Measurements from ENCODE around the gene PTS.

The PTS gene

DNA sequence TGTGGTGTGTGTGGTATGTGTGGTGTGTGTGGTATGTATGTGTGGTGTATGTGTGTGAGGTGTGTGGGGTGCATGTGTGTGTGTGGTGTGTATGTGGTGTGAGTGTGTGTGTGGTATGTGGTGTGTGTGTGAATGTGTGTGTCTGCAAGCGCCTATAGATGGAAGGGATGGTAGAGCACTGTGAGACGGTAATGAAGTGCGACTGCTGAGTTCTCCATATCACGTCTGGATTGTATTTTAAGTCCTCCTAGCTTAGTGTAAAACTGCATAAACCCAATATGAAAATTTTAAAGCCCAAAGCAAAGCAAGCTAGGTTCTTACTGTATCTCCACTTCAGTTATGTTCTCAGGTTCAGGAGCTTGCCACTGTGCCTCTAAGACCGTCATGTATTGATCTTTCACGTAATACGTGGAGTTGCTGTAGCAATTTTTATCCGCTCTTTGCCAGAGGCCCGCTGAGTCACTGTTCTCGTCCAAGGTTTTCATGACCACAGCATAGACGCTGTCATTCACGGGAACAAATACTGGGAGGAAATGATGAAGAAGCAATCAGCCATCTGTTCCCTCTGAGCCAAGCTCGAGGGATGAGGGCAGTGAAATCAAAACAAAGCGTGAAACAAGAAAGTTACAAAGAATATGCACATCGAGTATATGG, 29.0 kb downstream of the PTS start:
- no peak overlapping the region for H3K27ac ChIP-seq (ENCODE audit: low read depth, low read length)
- H3K9me3 ChIP-seq (ENCODE audit: control insufficient read depth in 1 of 2, low read length in 2 of 2): no peaks in the 10 kb centered on the region
- H3K4me3 ChIP-seq (ENCODE audit: low read depth in 1 of 2, low read length in 2 of 2): no peak overlapping the region
- H3K27me3 ChIP-seq (ENCODE audit: control insufficient read depth in 1 of 2, insufficient read depth in 2 of 2, low read length in 2 of 2): no peaks in the 10 kb centered on the region
- no peak overlapping the region for H3K9ac ChIP-seq (ENCODE audit: low read depth in 1 of 2, low read length in 2 of 2)
- H3K4me1 ChIP-seq (ENCODE audit: control insufficient read depth in 1 of 2, insufficient read depth in 2 of 2, low read length in 2 of 2): no peaks in the 10 kb centered on the region
- H3K36me3 ChIP-seq (ENCODE audit: control insufficient read depth in 1 of 2, insufficient read depth in 2 of 2, low read length in 2 of 2): no peaks in the 10 kb centered on the region

DNA sequence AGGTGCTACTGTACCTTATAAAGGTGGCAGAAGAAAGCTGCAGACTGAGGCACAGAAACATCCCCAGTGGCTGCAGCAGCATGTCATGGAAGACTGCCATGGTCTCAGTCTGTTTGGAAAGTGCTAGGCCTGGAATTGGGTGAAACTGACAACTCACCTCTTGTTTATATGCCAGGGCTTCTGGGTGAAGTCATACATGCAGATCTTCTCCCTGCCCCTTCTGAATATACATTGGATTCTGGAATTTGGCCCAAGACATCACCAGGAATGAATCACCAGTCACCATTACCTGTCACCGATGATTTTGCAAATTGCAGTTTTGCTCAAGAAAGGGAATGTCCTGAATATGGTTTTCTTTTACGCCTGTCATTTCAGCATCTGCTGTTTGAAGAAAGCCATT, 34.3 kb downstream of the PTS start, which contains the start of gene PLET1:
PLET1 (minus strand) TSS at position 371 of the 400 bp plus-strand sequence; CDS start at position 100, 271 bp downstream.
- Histone ChIP-seq H3K9me3 (ENCODE audit: control insufficient read depth in 1 of 2, low read length in 2 of 2) (no peaks in the 10 kb centered on the region), H3K27ac (ENCODE audit: low read depth, low read length) (no peak within 1 kb of the TSS), H3K4me1 (ENCODE audit: control insufficient read depth in 1 of 2, insufficient read depth in 2 of 2, low read length in 2 of 2) (no peaks in the 10 kb centered on the region), H3K36me3 (ENCODE audit: control insufficient read depth in 1 of 2, insufficient read depth in 2 of 2, low read length in 2 of 2) (no peaks in the 10 kb centered on the region), H3K9ac (ENCODE audit: low read depth in 1 of 2, low read length in 2 of 2) (no peak within 1 kb of the TSS), H3K4me3 (ENCODE audit: low read depth in 1 of 2, low read length in 2 of 2) (no peak within 1 kb of the TSS), H3K27me3 (ENCODE audit: control insufficient read depth in 1 of 2, insufficient read depth in 2 of 2, low read length in 2 of 2) (no peaks in the 10 kb centered on the region)

DNA sequence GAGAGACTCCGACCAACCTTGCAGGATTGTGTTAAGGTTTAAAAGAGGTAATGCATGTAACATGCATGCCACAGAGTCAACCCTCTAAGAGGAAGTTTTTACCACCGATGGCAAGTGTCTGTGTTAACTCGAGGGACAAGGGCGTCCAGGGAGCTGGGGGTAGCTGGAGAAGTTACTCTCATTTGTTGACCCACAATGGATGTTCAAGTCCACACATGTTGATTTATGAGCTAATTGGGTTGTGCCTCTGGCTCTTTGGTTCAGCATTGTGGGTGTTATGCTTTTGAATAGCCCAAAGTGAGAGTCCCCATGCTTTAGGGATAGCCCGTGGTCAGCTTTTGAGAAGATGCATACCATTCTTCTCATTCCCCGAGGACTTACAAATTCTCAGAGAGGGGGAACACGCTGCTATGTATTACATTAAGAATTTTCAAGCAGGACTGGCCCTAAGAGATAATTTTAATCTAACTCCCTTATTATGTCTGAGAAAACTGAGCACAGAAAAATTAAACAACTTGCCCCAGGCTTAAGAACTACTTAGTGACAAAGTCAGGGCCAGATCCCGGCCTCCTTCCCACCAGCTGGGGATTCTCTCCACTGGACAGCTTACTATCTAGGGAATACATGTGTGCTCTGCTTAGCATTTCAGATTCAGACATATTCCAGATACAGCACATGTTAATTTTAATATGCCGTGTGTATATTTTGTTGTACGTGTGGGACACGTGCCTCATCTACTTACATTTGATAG, 39.6 kb downstream of the PTS start:
- Histone ChIP-seq H3K27ac (ENCODE audit: low read depth, low read length) (no peak overlapping the region), H3K4me1 (ENCODE audit: control insufficient read depth in 1 of 2, insufficient read depth in 2 of 2, low read length in 2 of 2) (peaks cover 0 to 4% of the 10 kb centered on the region in 2 donors), H3K9ac (ENCODE audit: low read depth in 1 of 2, low read length in 2 of 2) (no peak overlapping the region), H3K36me3 (ENCODE audit: control insufficient read depth in 1 of 2, insufficient read depth in 2 of 2, low read length in 2 of 2) (no peaks in the 10 kb centered on the region), H3K27me3 (ENCODE audit: control insufficient read depth in 1 of 2, insufficient read depth in 2 of 2, low read length in 2 of 2) (no peaks in the 10 kb centered on the region), H3K4me3 (ENCODE audit: low read depth in 1 of 2, low read length in 2 of 2) (no peak overlapping the region), H3K9me3 (ENCODE audit: control insufficient read depth in 1 of 2, low read length in 2 of 2) (no peaks in the 10 kb centered on the region)

DNA sequence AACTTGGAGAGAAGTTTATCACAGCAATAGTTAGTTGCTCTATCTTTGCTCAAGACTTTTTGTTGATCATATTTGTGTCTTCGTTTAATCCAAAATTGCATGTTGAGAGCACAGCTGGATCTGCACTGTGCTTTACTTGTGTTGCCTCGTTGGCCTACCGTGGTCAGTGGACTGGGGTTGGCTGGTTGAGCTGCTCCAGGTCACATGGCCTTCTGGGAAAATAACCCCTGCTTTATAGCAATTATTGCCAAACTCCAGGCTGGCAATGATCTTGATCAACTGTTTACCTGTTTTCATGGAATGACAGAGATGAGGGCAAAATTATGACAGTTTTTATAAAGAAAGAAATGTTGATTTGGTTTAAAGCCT, 40.2 kb downstream of the PTS start:
- H3K9ac ChIP-seq (ENCODE audit: low read depth in 1 of 2, low read length in 2 of 2): no peak overlapping the region
- peaks cover 0 to 4% of the 10 kb centered on the region in 2 donors for H3K4me1 ChIP-seq (ENCODE audit: control insufficient read depth in 1 of 2, insufficient read depth in 2 of 2, low read length in 2 of 2)
- H3K4me3 ChIP-seq (ENCODE audit: low read depth in 1 of 2, low read length in 2 of 2): no peak overlapping the region
- no peaks in the 10 kb centered on the region for H3K27me3 ChIP-seq (ENCODE audit: control insufficient read depth in 1 of 2, insufficient read depth in 2 of 2, low read length in 2 of 2)
- no peaks in the 10 kb centered on the region for H3K36me3 ChIP-seq (ENCODE audit: control insufficient read depth in 1 of 2, insufficient read depth in 2 of 2, low read length in 2 of 2)
- H3K27ac ChIP-seq (ENCODE audit: low read depth, low read length): no peak overlapping the region
- H3K9me3 ChIP-seq (ENCODE audit: control insufficient read depth in 1 of 2, low read length in 2 of 2): no peaks in the 10 kb centered on the region

DNA sequence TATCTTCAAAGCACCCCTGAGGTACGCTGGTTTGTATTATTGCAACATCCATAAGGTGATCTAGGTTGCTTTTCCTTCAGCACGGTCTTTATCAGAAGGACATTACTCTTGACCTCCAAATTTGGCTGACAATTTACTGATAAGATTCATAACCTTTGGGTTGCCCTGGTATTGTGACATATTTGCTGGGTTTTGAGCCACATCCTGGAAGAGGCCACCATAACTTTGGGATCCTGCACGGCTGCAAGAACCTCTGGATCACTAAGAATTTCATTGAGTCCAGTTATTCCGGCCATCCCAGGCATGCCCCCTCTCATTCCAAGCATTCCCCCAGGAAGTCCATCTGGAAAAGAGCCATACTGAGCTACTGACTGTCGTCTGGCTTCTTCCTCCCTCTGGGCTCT, 41.0 kb downstream of the PTS start:
- no peak overlapping the region for H3K4me3 ChIP-seq (ENCODE audit: low read depth in 1 of 2, low read length in 2 of 2)
- H3K9me3 ChIP-seq (ENCODE audit: control insufficient read depth in 1 of 2, low read length in 2 of 2): no peaks in the 10 kb centered on the region
- no peak overlapping the region for H3K27ac ChIP-seq (ENCODE audit: low read depth, low read length)
- H3K9ac ChIP-seq (ENCODE audit: low read depth in 1 of 2, low read length in 2 of 2): no peak overlapping the region
- no peaks in the 10 kb centered on the region for H3K36me3 ChIP-seq (ENCODE audit: control insufficient read depth in 1 of 2, insufficient read depth in 2 of 2, low read length in 2 of 2)
- H3K4me1 ChIP-seq (ENCODE audit: control insufficient read depth in 1 of 2, insufficient read depth in 2 of 2, low read length in 2 of 2): peaks cover 0 to 4% of the 10 kb centered on the region in 2 donors
- no peaks in the 10 kb centered on the region for H3K27me3 ChIP-seq (ENCODE audit: control insufficient read depth in 1 of 2, insufficient read depth in 2 of 2, low read length in 2 of 2)

DNA sequence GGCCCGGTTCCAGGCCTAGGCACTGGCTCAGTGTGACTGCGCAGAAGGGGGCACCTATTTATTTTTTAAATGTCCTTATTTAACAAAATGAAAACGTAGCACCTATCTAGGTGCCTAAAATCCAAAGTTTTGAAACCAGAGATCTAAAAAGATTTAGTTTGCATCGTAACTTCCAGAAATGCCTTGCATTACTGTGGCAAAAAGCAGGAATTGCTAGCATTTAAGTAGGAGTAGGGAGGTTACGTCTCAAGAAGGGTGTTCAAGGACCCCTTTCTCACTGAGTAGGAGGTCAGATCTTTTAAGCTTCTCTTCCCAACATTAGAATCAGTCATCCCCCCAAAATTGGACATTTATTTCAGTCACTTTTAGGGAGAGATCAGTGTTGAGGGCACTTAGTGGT, 42.2 kb downstream of the PTS start:
- no peak overlapping the region for H3K27ac ChIP-seq (ENCODE audit: low read depth, low read length)
- no peaks in the 10 kb centered on the region for H3K36me3 ChIP-seq (ENCODE audit: control insufficient read depth in 1 of 2, insufficient read depth in 2 of 2, low read length in 2 of 2)
- H3K9ac ChIP-seq (ENCODE audit: low read depth in 1 of 2, low read length in 2 of 2): no peak overlapping the region
- H3K4me1 ChIP-seq (ENCODE audit: control insufficient read depth in 1 of 2, insufficient read depth in 2 of 2, low read length in 2 of 2): peaks cover 0 to 4% of the 10 kb centered on the region in 2 donors
- H3K4me3 ChIP-seq (ENCODE audit: low read depth in 1 of 2, low read length in 2 of 2): no peak overlapping the region
- no peaks in the 10 kb centered on the region for H3K9me3 ChIP-seq (ENCODE audit: control insufficient read depth in 1 of 2, low read length in 2 of 2)
- no peaks in the 10 kb centered on the region for H3K27me3 ChIP-seq (ENCODE audit: control insufficient read depth in 1 of 2, insufficient read depth in 2 of 2, low read length in 2 of 2)

DNA sequence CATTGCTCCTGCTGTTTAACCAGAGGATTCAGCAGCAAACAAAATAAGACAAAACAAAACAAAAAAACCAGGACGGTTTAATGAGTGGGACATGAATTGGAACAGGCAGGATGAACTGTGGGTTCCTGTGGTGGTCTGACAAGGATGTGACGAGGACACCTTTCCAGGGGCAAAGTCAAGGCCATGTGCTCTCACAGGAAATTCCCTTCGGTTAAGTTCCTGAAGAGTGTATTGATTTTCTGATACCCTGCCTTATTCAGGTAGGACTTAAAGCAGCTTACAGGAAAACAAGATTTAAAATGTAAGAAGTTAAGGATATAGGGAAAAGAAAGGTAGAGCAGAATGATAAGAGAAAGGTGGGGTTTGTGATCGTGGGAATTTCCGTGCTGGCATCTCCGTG, 42.9 kb downstream of the PTS start:
- Histone ChIP-seq H3K27me3 (ENCODE audit: control insufficient read depth in 1 of 2, insufficient read depth in 2 of 2, low read length in 2 of 2) (no peaks in the 10 kb centered on the region), H3K9ac (ENCODE audit: low read depth in 1 of 2, low read length in 2 of 2) (no peak overlapping the region), H3K36me3 (ENCODE audit: control insufficient read depth in 1 of 2, insufficient read depth in 2 of 2, low read length in 2 of 2) (no peaks in the 10 kb centered on the region), H3K4me3 (ENCODE audit: low read depth in 1 of 2, low read length in 2 of 2) (no peak overlapping the region), H3K4me1 (ENCODE audit: control insufficient read depth in 1 of 2, insufficient read depth in 2 of 2, low read length in 2 of 2) (peaks cover 0 to 4% of the 10 kb centered on the region in 2 donors), H3K9me3 (ENCODE audit: control insufficient read depth in 1 of 2, low read length in 2 of 2) (no peaks in the 10 kb centered on the region), H3K27ac (ENCODE audit: low read depth, low read length) (no peak overlapping the region)

DNA sequence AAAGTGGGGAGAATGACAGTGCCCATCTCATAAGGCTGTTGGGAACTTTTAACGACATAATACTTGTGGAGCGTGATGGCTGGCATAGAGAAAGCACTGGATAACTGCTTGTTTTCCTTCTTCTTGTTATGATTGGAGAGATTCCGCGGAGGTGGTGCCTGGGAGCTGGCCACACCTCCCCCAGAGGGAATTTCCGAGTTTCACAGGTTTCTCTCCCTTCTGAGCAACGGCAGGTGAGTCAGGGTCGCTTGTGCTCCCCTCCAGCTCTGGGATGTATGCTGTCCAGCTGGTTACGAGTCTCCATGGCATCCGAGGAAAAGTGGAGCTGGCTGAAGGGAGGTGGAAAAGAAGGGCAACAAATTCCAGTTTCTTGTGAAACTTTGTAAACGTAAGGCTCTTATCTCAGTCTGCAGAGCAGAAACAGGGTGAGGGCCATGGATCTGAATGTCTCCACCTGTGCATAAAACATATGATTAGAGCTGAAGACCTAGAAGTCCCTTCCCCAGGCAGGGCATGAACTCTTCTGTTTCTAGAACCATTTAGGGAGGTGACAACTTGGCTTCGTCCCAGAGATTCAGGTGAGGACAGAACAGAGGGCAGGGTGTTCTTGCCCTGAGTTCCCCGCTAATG, 44.4 kb downstream of the PTS start:
- no peaks in the 10 kb centered on the region for H3K9me3 ChIP-seq (ENCODE audit: control insufficient read depth in 1 of 2, low read length in 2 of 2)
- H3K4me1 ChIP-seq (ENCODE audit: control insufficient read depth in 1 of 2, insufficient read depth in 2 of 2, low read length in 2 of 2): peaks cover 0 to 4% of the 10 kb centered on the region in 2 donors
- no peak overlapping the region for H3K9ac ChIP-seq (ENCODE audit: low read depth in 1 of 2, low read length in 2 of 2)
- no peaks in the 10 kb centered on the region for H3K36me3 ChIP-seq (ENCODE audit: control insufficient read depth in 1 of 2, insufficient read depth in 2 of 2, low read length in 2 of 2)
- no peak overlapping the region for H3K4me3 ChIP-seq (ENCODE audit: low read depth in 1 of 2, low read length in 2 of 2)
- no peak overlapping the region for H3K27ac ChIP-seq (ENCODE audit: low read depth, low read length)
- no peaks in the 10 kb centered on the region for H3K27me3 ChIP-seq (ENCODE audit: control insufficient read depth in 1 of 2, insufficient read depth in 2 of 2, low read length in 2 of 2)

DNA sequence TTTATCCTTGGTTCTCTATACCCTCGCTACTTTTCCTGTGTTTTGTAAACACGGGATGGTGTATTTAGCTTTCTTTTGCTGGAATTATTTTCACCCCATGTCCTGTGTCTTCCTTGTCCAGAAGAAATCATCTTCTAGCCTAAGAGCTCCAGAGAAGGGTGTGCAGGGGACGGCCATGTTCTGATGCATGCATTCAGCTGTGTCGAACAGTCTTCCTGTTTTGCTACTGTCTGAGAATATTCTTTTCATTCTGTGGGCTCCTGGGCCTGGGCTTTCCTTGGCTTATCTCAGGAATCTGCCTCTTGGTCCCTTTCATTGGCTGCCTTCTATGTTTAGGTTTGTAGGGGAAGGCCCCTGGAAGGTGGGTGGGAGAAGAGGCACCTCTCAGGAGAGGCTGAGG, 45.0 kb downstream of the PTS start:
- no peak overlapping the region for H3K9ac ChIP-seq (ENCODE audit: low read depth in 1 of 2, low read length in 2 of 2)
- H3K4me1 ChIP-seq (ENCODE audit: control insufficient read depth in 1 of 2, insufficient read depth in 2 of 2, low read length in 2 of 2): peaks cover 0 to 4% of the 10 kb centered on the region in 2 donors
- H3K36me3 ChIP-seq (ENCODE audit: control insufficient read depth in 1 of 2, insufficient read depth in 2 of 2, low read length in 2 of 2): no peaks in the 10 kb centered on the region
- no peak overlapping the region for H3K4me3 ChIP-seq (ENCODE audit: low read depth in 1 of 2, low read length in 2 of 2)
- H3K27ac ChIP-seq (ENCODE audit: low read depth, low read length): no peak overlapping the region
- no peaks in the 10 kb centered on the region for H3K9me3 ChIP-seq (ENCODE audit: control insufficient read depth in 1 of 2, low read length in 2 of 2)
- H3K27me3 ChIP-seq (ENCODE audit: control insufficient read depth in 1 of 2, insufficient read depth in 2 of 2, low read length in 2 of 2): no peaks in the 10 kb centered on the region

DNA sequence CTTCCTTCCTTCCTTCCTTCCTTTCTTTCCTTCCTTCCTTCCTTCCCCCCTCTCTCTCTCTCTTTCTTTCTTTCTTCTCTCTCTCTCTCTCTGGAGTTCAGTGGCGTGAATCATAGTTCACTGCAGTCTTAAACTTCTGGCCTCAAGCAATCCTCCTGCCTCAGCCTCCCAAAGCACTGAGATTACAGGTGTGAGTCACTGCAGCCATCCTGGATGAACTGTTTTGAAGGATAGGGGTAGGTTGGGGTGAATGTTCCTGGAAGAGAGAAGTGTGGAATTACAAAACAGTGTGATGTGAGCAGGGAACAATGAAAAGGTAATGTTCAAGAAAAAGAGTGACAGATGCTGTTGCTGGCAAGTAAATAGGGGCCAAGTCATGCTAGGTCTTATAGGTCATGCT, 46.8 kb downstream of the PTS start:
- Histone ChIP-seq H3K9me3 (ENCODE audit: control insufficient read depth in 1 of 2, low read length in 2 of 2) (no peaks in the 10 kb centered on the region), H3K27me3 (ENCODE audit: control insufficient read depth in 1 of 2, insufficient read depth in 2 of 2, low read length in 2 of 2) (no peaks in the 10 kb centered on the region), H3K4me1 (ENCODE audit: control insufficient read depth in 1 of 2, insufficient read depth in 2 of 2, low read length in 2 of 2) (peaks cover 0 to 4% of the 10 kb centered on the region in 2 donors), H3K36me3 (ENCODE audit: control insufficient read depth in 1 of 2, insufficient read depth in 2 of 2, low read length in 2 of 2) (no peaks in the 10 kb centered on the region), H3K27ac (ENCODE audit: low read depth, low read length) (no peak overlapping the region), H3K4me3 (ENCODE audit: low read depth in 1 of 2, low read length in 2 of 2) (no peak overlapping the region), H3K9ac (ENCODE audit: low read depth in 1 of 2, low read length in 2 of 2) (no peak overlapping the region)
